HCT116 (cell line): ENCODE measurements around the gene ELOVL5. TPM values are rescaled to one million over a fixed set of nuclear protein-coding genes. Genes with fewer than 3 reads are reported as not detected.

Experiments used
- ATAC-seq: fragments of 200-7000 bp; cut with Tn5 transposase; 2 replicates; pipeline ENCODE4 v1.9.1; 2020; ENCODE audit warnings: mild to moderate bottlenecking, moderate library complexity
- BruUV-seq: library from RNA; stranded (reverse); fragments of 400-500 nt; replicated peaks from 2 replicates; lab custom pipeline; 2021; lab: Mats Ljungman, UMichigan
- CTCF ChIA-PET: fragments of 300-600 bp; sonication (Branson Sonifier 250); formaldehyde crosslinking; loops from one replicate; lab custom pipeline; 2021; ENCODE audit warnings: antibody characterized with exemption; lab: Charles Lee
- POLR2A ChIA-PET: fragments of 300-600, 350-600 bp; sonication (Branson Sonifier 250); formaldehyde crosslinking; loops from one replicate; lab custom pipeline; 2021; ENCODE audit warnings: antibody characterized with exemption; lab: Charles Lee
- RAD21 ChIA-PET, 2 experiments: fragments of 300-600 bp; sonication (Branson Sonifier 250); formaldehyde crosslinking; loops; one replicate each; lab custom pipeline; 2023; ENCODE audit warnings: low total read pairs in 2 of 2; ENCODE audit not compliant: uncharacterized antibody in 2 of 2, unreplicated experiment in 2 of 2, low non-redundant PET in 1 of 2; lab: Charles Lee
- DNase-seq: peaks from one replicate; pipeline ENCODE4 v3.0.0-alpha.2; 2010; ENCODE audit warnings: low read depth, low spot score
- H2AFZ ChIP-seq: fragments of 200-600 bp; shearing (Covaris generic), sonication (generic); 2 replicates; pipeline ENCODE4 v1.6.1; 2017; ENCODE audit warnings: low read depth, mixed run types, mixed read lengths, antibody characterized with exemption, low read length; ENCODE audit not compliant: poor library complexity, severe bottlenecking
- H3K27ac ChIP-seq: 2 replicates; pipeline ENCODE4 v1.5.1; 2012; ENCODE audit warnings: low read depth, low read length
- H3K27me3 ChIP-seq: fragments of 200-600 bp; sonication (generic); 2 replicates; pipeline ENCODE4 v1.6.1; 2016; ENCODE audit warnings: mixed run types, low read length, mixed read lengths; ENCODE audit not compliant: insufficient read depth
- H3K36me3 ChIP-seq, 2 experiments: fragments of 200-500 bp in 1 of 2; fragments of 200-600 bp in 1 of 2; sonication (Bioruptor generic) in 1 of 2; sonication (generic) in 1 of 2; 2 replicates each; pipeline versions ENCODE4 v1.5.1 to v1.6.1; 2014 to 2016; ENCODE audit warnings: low read length in 2 of 2, inconsistent platforms in 1 of 2, mixed read lengths in 1 of 2, mixed run types in 1 of 2; ENCODE audit not compliant: insufficient read depth in 2 of 2, control insufficient read depth in 1 of 2
- H3K4me1 ChIP-seq, 2 experiments: fragments of 200-600 bp in 1 of 2; sonication (generic) in 1 of 2; 2 replicates each; pipeline versions ENCODE4 v1.5.1 to v1.6.1; 2012 to 2017; ENCODE audit warnings: low read length in 2 of 2, inconsistent platforms in 1 of 2, mild to moderate bottlenecking in 1 of 2, mixed read lengths in 1 of 2, mixed run types in 1 of 2, moderate library complexity in 1 of 2; ENCODE audit not compliant: insufficient read depth in 2 of 2, control insufficient read depth in 1 of 2
- H3K4me2 ChIP-seq: fragments of 200-600 bp; sonication (generic); 2 replicates; pipeline ENCODE4 v1.6.1; 2017; ENCODE audit warnings: mixed run types, low read length, mixed read lengths
- H3K4me3 ChIP-seq, 2 experiments: fragments of 200-600 bp in 1 of 2; sonication (generic) in 1 of 2; replicated peaks in 1 of 2; 2 replicates each; pipeline ENCODE4 v1.5.1; 2011 to 2016; ENCODE audit warnings: low read length in 2 of 2, control low read depth in 1 of 2, low read depth in 1 of 2, mild to moderate bottlenecking in 1 of 2, mixed read lengths in 1 of 2, mixed run types in 1 of 2
- H3K79me2 ChIP-seq: fragments of 200-600 bp; sonication (generic); 2 replicates; pipeline ENCODE4 v1.6.1; 2017; ENCODE audit warnings: mild to moderate bottlenecking, mixed run types, low read length, moderate library complexity, mixed read lengths; ENCODE audit not compliant: insufficient read depth
- H3K9ac ChIP-seq: fragments of 200-600 bp; sonication (generic); 2 replicates; pipeline ENCODE4 v1.6.1; 2016; ENCODE audit warnings: low read length, mixed read lengths
- H3K9me2 ChIP-seq: fragments of 200-600 bp; sonication (generic), shearing (Covaris generic); 2 replicates; pipeline ENCODE4 v1.6.1; 2017; ENCODE audit warnings: mixed run types, mild to moderate bottlenecking, moderate library complexity; ENCODE audit not compliant: insufficient read depth
- H3K9me3 ChIP-seq, 2 experiments: fragments of 200-500 bp in 1 of 2; fragments of 200-600 bp in 1 of 2; sonication (Bioruptor generic) in 1 of 2; sonication (generic) in 1 of 2; 2 replicates each; pipeline ENCODE4 v1.6.1; 2014 to 2017; ENCODE audit warnings: low read length in 2 of 2, mixed read lengths in 2 of 2, inconsistent platforms in 1 of 2, low read depth in 1 of 2, mild to moderate bottlenecking in 1 of 2, mixed run types in 1 of 2, moderate library complexity in 1 of 2; ENCODE audit not compliant: control insufficient read depth in 1 of 2, insufficient read depth in 1 of 2
- H4K20me1 ChIP-seq: fragments of 200-600 bp; sonication (generic), shearing (Covaris generic); 2 replicates; pipeline ENCODE4 v1.6.1; 2017; ENCODE audit warnings: mixed run types, mild to moderate bottlenecking, moderate library complexity; ENCODE audit not compliant: insufficient read depth
- CBX3 ChIP-seq: IDR thresholded peaks from 2 replicates; pipeline ENCODE4 v1.6.1; 2012; ENCODE audit warnings: low read depth
- CEBPB ChIP-seq: IDR thresholded peaks from 2 replicates; pipeline ENCODE4 v1.6.1; 2012; ENCODE audit warnings: low read depth
- ELF1 ChIP-seq: IDR thresholded peaks from 2 replicates; pipeline ENCODE4 v1.6.1; 2012; ENCODE audit warnings: low read depth, borderline replicate concordance
- EZH2 ChIP-seq: fragments of 200-600 bp; sonication (generic); IDR thresholded peaks from 2 replicates; pipeline ENCODE4 v1.6.1; 2017; ENCODE audit warnings: antibody characterized with exemption, mixed run types
- FOSL1 ChIP-seq: IDR thresholded peaks from 2 replicates; pipeline ENCODE4 v1.6.1; 2012; ENCODE audit warnings: low read depth
- JUND ChIP-seq: IDR thresholded peaks from 2 replicates; pipeline ENCODE4 v1.6.1; 2012
- SIN3A ChIP-seq: IDR thresholded peaks from 2 replicates; pipeline ENCODE4 v1.6.1; 2012; ENCODE audit warnings: low read depth
- SP1 ChIP-seq: IDR thresholded peaks from 2 replicates; pipeline ENCODE4 v1.6.1; 2012; ENCODE audit warnings: low read depth
- YY1 ChIP-seq: IDR thresholded peaks from 2 replicates; pipeline ENCODE4 v1.6.1; 2011; ENCODE audit warnings: low read length, low read depth, moderate library complexity, mild to moderate bottlenecking; ENCODE audit not compliant: insufficient replicate concordance; ENCODE audit errors: extremely low read depth
- ZNF274 ChIP-seq: fragments of 200-500 bp; sonication (Bioruptor generic); IDR thresholded peaks from 2 replicates; pipeline ENCODE4 v1.6.1; 2014; ENCODE audit warnings: mild to moderate bottlenecking, low read depth, low read length, inconsistent platforms
- intact Hi-C: fragments of 100-400 bp; cut with micrococcal nuclease; formaldehyde crosslinking; loops from 2 replicates; pipeline ENCODE4 v1.10.0; 2022
- total RNA-seq: library from RNA; stranded (reverse); gene quantifications from one replicate; pipeline ENCODE4 v1.2.1, GENCODE V29; 2021; ENCODE audit not compliant: unreplicated experiment
- TF ChIP-seq, protein P1 (sequence below): IDR thresholded peaks from 2 replicates; pipeline ENCODE4 v1.6.1; 2012
- TF ChIP-seq, protein P2 (sequence below): IDR thresholded peaks from 2 replicates; pipeline ENCODE4 v1.6.1; 2012

ELOVL5 gene
- total RNA-seq, 1 experiment from 2014 or later: 85.3 TPM

DNA sequence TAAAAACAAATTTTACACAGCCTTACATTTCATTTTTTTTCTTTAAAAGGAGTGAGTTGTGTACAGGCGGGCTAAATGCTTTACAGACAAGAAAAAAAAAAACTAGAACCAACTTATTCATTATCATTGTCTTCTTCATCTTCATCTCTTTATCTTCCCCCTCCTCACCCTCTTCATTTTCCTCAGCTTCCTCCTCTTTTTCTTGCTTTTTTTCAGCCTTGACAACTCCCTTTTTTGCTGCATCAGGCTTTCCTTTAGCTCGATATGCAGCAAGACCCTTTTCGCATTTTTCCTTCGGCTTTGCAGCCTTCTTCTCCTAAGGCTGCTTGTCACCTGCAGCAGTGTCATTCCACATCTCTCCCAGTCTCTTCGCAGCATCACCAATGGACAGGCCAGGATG is 113.2 kb downstream of the ELOVL5 start:
- BruUV-seq: no TSS peak

GRCh38 chr6:53233309-53233708 is 115.4 kb downstream of the ELOVL5 start:
- no peak overlapping the region for H3K9ac ChIP-seq
- H3K4me1 ChIP-seq: no peaks in the 10 kb centered on the region
- H3K9me2 ChIP-seq: no peaks in the 10 kb centered on the region
- DNase-seq (no peak), ATAC-seq (no peak)
- no peak overlapping the region for H3K4me2 ChIP-seq
- no peak overlapping the region for H3K4me3 ChIP-seq
- no peak overlapping the region for H3K27ac ChIP-seq
- intact Hi-C loops: no loop called here
- no peak for TF ChIP-seq FOSL1
- TF ChIP-seq CBX3: no peak
- TF ChIP-seq, protein P1, sequence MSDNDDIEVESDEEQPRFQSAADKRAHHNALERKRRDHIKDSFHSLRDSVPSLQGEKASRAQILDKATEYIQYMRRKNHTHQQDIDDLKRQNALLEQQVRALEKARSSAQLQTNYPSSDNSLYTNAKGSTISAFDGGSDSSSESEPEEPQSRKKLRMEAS: no peak
- TF ChIP-seq JUND: no peak
- no peak for TF ChIP-seq EZH2
- no peak for TF ChIP-seq SP1
- BruUV-seq: no TSS peak
- CTCF ChIA-PET: no interaction called here
- H3K27me3 ChIP-seq: no peaks in the 10 kb centered on the region
- no peaks in the 10 kb centered on the region for H3K9me3 ChIP-seq
- H4K20me1 ChIP-seq: no peaks in the 10 kb centered on the region
- POLR2A ChIA-PET: no interaction called here
- H2AFZ ChIP-seq: no peak overlapping the region
- RAD21 ChIA-PET: no interaction called here
- no peaks in the 10 kb centered on the region for H3K36me3 ChIP-seq
- H3K79me2 ChIP-seq: no peaks in the 10 kb centered on the region

More for the DNA sequence above, 113.2 kb downstream of the ELOVL5 start:
- H3K4me3 ChIP-seq: no peak overlapping the region
- H3K4me1 ChIP-seq: no peaks in the 10 kb centered on the region
- H3K27ac ChIP-seq: no peak overlapping the region
- no peaks in the 10 kb centered on the region for H4K20me1 ChIP-seq
- ATAC-seq: no peak
- H3K9me3 ChIP-seq: no peaks in the 10 kb centered on the region
- H3K9me2 ChIP-seq: no peaks in the 10 kb centered on the region
- intact Hi-C loops: no loop called here
- H3K36me3 ChIP-seq: no peaks in the 10 kb centered on the region
- no peaks in the 10 kb centered on the region for H3K27me3 ChIP-seq
- TF ChIP-seq SP1 (no peak), CEBPB (no peak), ELF1 (no peak), YY1 (no peak), ZNF274 (no peak), SIN3A (no peak)
- TF ChIP-seq, protein P2, sequence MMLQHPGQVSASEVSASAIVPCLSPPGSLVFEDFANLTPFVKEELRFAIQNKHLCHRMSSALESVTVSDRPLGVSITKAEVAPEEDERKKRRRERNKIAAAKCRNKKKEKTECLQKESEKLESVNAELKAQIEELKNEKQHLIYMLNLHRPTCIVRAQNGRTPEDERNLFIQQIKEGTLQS: no peak
- no peak overlapping the region for H2AFZ ChIP-seq
- H3K4me2 ChIP-seq: no peak overlapping the region
- ChIA-PET POLR2A (no interaction called here), RAD21 (no interaction called here), CTCF (no interaction called here)
- H3K9ac ChIP-seq: no peak overlapping the region
- H3K79me2 ChIP-seq: no peaks in the 10 kb centered on the region
- no peak for DNase-seq
